Right kidney (tissue), 9 donors: Measurements from ENCODE around the gene GOLGA6L6.
"Not testable (repeated sequence)": the region's sequence is repeated elsewhere in the genome, so short reads cannot be mapped to it uniquely, and the experiment has no call there.

ENCODE experiments used
- DNase-seq: peaks from one replicate; pipeline ENCODE4 v3.0.0-alpha.2; 2016
- long read RNA-seq, 8 donors: transcript quantifications; one replicate each; lab custom pipeline, GENCODE V29; 2026

Gene GOLGA6L6
- long read RNA-seq, donor 1, result 0 reads
- long read RNA-seq, donor 2, result 0 reads
- long read RNA-seq, donor 3, result 0 reads
- long read RNA-seq, donor 4, result 0 reads
- long read RNA-seq, donor 5, result 0 reads
- long read RNA-seq, donor 6, result 0 reads
- long read RNA-seq, donor 7, result 0 reads
- long read RNA-seq, donor 8, result 0 reads

DNA sequence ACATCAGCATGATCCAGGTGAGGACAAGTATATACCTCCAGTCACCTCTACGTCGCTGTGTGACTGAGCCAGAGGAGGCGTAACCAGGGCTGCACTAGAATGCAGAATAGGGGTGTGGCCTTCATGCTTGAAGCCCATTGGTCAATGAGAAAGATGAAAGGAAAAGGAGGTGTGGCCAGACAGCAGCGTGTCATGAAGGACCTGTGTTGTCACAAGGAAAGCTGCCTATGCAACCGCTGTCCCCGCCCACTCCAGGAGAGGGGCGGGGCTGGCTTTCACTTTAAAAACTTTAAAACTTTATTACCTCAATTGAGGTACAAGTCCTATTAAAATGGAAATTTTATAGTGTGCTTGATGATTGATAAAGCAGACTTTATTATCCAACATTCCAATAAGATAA, at the start of gene GOLGA6L6:
TSS of gene GOLGA6L6 (minus strand) at position 101 of the 400 bp plus-strand sequence. CDS start at position 10, 91 bp downstream.
- DNase-seq, result not testable (repeated sequence)

DNA sequence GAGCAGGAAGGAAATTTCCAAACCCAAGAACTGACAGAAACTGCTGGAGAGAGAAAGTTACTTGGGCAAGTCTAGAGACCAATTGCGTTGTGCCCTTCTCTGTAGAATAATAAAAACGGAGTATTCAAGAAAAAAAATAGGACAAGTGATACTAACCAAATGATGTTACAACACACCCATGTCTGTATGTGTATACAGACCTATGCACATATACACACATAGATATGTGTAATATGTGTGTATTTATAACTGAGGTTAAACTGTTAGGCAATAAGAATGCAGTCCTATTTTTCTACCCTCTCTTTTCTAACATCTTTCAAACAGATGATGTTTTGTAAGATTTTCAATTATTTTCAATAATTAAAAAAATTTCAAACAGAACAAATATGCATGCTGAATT, 48.5 kb upstream of the GOLGA6L6 start:
- not testable (repeated sequence) for DNase-seq

DNA sequence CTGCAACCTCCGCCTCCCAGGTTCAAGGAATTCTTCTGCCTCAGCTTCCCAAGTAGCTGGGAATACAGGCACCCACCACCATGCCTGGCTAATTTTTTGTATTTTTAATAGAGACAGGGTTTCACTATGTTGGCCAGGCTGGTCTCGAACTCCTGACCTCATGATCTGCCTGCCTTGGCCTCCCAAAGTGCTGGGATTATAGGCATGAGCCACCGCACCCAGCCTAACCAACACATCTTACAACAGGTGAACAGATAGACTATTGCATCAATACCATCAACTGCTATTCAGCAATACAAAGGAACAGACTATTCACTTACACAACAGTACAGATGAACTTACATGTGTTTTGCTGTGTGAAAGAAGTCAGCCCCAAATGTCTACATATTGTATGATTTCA, 45.2 kb upstream of the GOLGA6L6 start:
- not testable (repeated sequence) for DNase-seq

DNA sequence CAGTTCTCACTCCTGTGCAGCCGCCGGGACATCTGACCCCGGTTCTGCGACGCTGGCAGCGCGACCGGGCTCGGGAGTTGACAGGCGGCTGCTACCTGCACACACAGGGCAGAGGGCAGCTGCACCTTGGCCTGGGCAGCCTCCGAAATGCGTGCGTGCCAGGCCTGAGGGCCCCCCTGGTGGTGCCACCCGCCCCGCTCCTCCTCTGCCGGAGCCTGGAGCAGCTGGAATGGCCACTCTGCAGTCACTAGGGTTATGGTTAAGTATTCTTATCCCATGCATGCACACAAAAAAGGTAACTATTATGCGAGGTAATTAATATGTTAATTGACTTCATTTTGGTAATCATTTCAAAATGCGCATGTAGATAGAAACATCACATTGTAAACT, 41.1 kb upstream of the GOLGA6L6 start:
- not testable (repeated sequence) for DNase-seq

GRCh38 chr15:20582109-20582725, 40.6 kb upstream of the GOLGA6L6 start:
- DNase-seq, result not testable (repeated sequence)

- DNase-seq, result not testable (repeated sequence)
Measured at GRCh38 chr15:20581261-20582108, 39.9 kb upstream of the GOLGA6L6 start.

DNA sequence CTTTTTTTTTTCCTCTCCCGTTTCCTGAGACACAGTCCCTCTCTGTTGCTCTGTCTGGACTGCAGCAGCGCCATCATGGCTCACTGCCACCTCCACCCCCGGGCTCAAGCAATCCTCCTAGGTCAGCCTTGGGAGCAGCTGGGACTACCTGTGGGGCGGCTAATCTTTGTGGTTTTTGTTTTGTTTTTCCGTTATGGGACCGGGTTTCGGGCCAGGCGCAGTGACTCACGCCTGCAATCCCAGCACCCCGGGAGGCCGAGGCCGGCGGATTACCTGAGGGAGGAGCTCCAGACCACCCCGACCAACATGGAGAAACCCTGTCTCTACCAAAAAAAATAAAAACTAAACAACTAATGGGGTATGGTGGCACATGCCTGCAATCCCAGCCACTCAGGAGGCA, 38.1 kb upstream of the GOLGA6L6 start:
- not testable (repeated sequence) for DNase-seq

- DNase-seq, result not testable (repeated sequence)
Measured at GRCh38 chr15:20551289-20551688, 9.7 kb upstream of the GOLGA6L6 start.

DNA sequence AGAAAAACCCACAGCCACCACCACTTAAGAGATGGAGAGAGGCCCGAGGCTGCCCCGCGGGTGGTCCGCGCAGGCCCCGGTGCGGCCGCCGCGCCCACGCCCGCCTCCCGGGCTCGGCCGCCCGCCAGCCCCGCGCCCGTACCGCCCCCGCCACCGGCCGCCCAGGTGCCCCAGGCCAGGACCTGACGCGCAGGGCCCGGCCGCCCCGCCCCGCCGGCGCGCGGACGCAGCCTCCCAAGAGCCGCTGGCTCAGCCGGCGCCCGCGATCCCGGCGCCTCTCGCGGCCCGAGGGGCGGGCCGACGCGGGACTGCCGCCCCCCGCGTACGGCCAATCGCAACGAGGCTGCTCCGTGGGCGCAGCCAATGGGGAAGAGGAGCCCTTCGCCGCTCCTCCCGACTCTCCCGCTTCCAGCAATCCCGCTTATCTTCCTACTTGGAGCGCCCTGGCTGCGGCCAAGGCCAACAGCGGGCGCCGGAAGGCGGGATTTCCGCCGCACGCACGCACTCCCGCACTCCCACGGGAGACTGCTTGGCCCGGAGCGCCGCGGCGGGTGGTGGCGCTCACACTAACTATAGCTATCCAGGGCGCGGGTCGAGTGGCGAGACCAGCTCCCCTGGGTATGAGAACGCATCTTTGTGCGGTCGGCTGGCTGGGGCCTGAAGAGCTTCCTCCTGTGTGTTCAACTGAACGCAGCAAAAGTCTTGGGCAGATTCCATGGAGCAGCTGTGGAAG, 35.5 kb downstream of the GOLGA6L6 start:
- not testable (repeated sequence) for DNase-seq

GRCh38 chr15:20502839-20503238, 38.8 kb downstream of the GOLGA6L6 start:
- DNase-seq, result not testable (repeated sequence)

DNA sequence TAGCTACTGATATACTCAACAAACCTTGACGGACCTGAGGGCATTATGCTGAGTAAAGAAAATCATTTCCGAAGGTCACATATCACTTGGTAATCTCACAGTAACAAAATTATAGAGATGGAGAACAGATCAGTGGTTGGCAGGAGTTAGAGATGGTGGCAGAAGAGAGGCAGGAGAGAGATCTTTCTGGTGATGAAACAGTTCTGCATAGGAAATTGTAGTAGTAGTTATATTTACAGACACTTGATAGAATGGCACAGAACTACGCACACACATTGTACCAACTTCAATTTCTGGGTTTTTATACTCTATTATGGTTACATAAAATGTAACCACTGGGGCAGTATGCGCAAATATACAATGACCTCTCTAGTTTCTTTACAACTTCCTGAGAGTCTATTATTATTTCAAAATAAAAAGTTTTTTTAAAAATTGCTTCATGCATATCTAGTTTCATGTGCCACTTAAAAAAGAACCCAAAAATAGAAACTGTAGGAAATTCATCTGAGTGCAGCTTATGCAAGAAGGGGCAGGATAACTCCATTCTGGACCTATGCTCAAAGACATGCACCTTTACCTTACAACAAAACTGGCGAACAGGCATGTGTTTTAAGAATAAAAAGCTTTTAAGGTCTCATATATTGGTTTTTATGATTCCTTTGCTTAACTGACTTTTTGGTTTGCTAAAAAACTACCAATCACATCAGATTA, 39.9 kb downstream of the GOLGA6L6 start:
- not testable (repeated sequence) for DNase-seq

- not testable (repeated sequence) for DNase-seq
Measured at GRCh38 chr15:20497781-20498180, 43.8 kb downstream of the GOLGA6L6 start.

DNA sequence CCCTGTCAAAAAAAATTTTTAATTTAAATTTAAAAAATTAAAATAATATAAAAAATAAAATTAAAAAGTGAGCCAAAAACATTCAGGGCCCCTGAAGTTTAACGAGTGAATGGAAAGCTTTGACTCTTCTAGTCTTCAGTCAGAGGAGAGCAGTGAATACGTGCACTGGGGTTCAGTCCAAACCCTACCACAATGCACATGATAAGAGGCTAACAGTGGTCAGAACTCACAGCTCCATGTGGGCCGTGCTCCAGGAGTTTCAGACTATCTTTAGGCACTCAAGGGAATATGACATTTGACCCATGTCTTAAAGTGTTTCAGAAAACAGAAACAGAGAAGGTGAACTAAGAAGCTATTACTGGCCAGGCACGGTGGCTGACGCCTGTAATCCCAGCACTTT, 48.6 kb downstream of the GOLGA6L6 start:
- not testable (repeated sequence) for DNase-seq

- DNase-seq, result not testable (repeated sequence)
Measured at GRCh38 chr15:20492598-20492997, 49.0 kb downstream of the GOLGA6L6 start.

DNA sequence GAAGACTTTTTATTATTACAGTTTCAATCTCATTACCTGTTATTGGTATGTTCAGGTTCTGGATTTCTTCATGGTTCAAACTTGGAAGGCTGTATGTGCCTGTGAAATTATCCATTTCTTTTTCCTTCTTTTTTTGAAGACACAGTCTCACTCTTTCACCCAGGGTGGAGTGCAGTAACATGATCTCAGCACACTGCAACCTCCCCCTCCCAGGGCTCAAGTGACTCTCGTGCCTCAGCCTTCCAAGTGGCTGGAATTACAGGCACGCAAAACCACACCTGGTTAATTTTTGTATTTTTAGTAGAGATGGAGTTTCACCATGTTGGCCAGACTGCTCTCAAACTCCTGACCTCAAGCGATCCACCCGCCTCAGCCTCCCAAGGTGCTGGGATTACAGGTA, 52.3 kb downstream of the GOLGA6L6 start:
- not testable (repeated sequence) for DNase-seq
